ENCODE measurements around the gene ANXA1. TPM values are rescaled to one million over a fixed set of nuclear protein-coding genes. Genes with fewer than 3 reads are reported as not detected.

Gene ANXA1
- total and polyA plus RNA-seq, 4 donors = 4.8 to 28.6 (median 14.5) TPM

- Histone ChIP-seq H3K27me3 (ENCODE audit: control insufficient read depth in 4 of 4, insufficient read depth in 4 of 4, low read length in 3 of 4) (no peaks in the 10 kb centered on the region), H3K9ac (ENCODE audit: low read depth in 1 of 2, low read length in 2 of 2) (no peak overlapping the region), H3K9me3 (ENCODE audit: control insufficient read depth in 4 of 4, low read length in 3 of 4) (no peaks in the 10 kb centered on the region), H3K36me3 (ENCODE audit: control insufficient read depth in 4 of 4, insufficient read depth in 3 of 4, low read depth in 1 of 4, low read length in 3 of 4) (no peaks in the 10 kb centered on the region), H3K4me3 (ENCODE audit: low read depth in 1 of 3, low read length in 3 of 3) (no peak overlapping the region), H3K27ac (ENCODE audit: low read depth in 1 of 2, low read length in 2 of 2) (no peak overlapping the region), H3K4me1 (ENCODE audit: control insufficient read depth in 4 of 4, insufficient read depth in 4 of 4, low read length in 3 of 4) (no peaks in the 10 kb centered on the region)
- 82% methylated on average over 1 of the region's 1 CpG for WGBS
- no peak for TF ChIP-seq CTCF (IDR thresholded peaks at IDR 0.05; ENCODE audit: low read depth, low read length, missing input control)
- TF ChIP-seq ATF3 (IDR thresholded peaks at IDR 0.05) = no peak
- no peak for DNase-seq (ENCODE audit: low spot score)
Observed at GRCh38 chr9:73121375-73121935, 30.2 kb upstream of the ANXA1 start.

GRCh38 chr9:73125651-73126050 is 26.0 kb upstream of the ANXA1 start:
- TF ChIP-seq MAX (IDR thresholded peaks at IDR 0.05) (no peak), GABPA (IDR thresholded peaks at IDR 0.05 in 1 of 2, conservative IDR thresholded peaks at IDR 0.05 in 1 of 2) (no peak), YY1 (IDR thresholded peaks at IDR 0.05) (no peak), FOXA1 (IDR thresholded peaks at IDR 0.05) (no peak)
- Histone ChIP-seq H3K27me3 (ENCODE audit: control insufficient read depth in 4 of 4, insufficient read depth in 4 of 4, low read length in 3 of 4) (no peaks in the 10 kb centered on the region), H3K4me3 (ENCODE audit: low read depth in 1 of 3, low read length in 3 of 3) (no peak overlapping the region), H3K9ac (ENCODE audit: low read depth in 1 of 2, low read length in 2 of 2) (no peak overlapping the region), H3K27ac (ENCODE audit: low read depth in 1 of 2, low read length in 2 of 2) (no peak overlapping the region), H3K36me3 (ENCODE audit: control insufficient read depth in 4 of 4, insufficient read depth in 3 of 4, low read depth in 1 of 4, low read length in 3 of 4) (no peaks in the 10 kb centered on the region), H3K9me3 (ENCODE audit: control insufficient read depth in 4 of 4, low read length in 3 of 4) (no peaks in the 10 kb centered on the region), H3K4me1 (ENCODE audit: control insufficient read depth in 4 of 4, insufficient read depth in 4 of 4, low read length in 3 of 4) (no peaks in the 10 kb centered on the region)
- DNase-seq (ENCODE audit: low spot score) = no peak
- WGBS = 82% methylated on average over 1 of the region's 1 CpG

- no peak overlapping the region for H3K27ac ChIP-seq (ENCODE audit: low read depth in 1 of 2, low read length in 2 of 2)
- no peak overlapping the region for H3K4me3 ChIP-seq (ENCODE audit: low read depth in 1 of 3, low read length in 3 of 3)
- no peaks in the 10 kb centered on the region for H3K9me3 ChIP-seq (ENCODE audit: control insufficient read depth in 4 of 4, low read length in 3 of 4)
- WGBS = 75% methylated on average over 6 of the region's 6 CpGs
- no peaks in the 10 kb centered on the region for H3K36me3 ChIP-seq (ENCODE audit: control insufficient read depth in 4 of 4, insufficient read depth in 3 of 4, low read depth in 1 of 4, low read length in 3 of 4)
- TF ChIP-seq EGR1 (IDR thresholded peaks at IDR 0.05; ENCODE audit: low read depth in 2 of 2) (no peak), ZBTB33 (IDR thresholded peaks at IDR 0.05) (no peak), ATF3 (IDR thresholded peaks at IDR 0.05) (no peak), JUND (IDR thresholded peaks at IDR 0.05) (no peak), RAD21 (IDR thresholded peaks at IDR 0.05) (no peak), MAX (IDR thresholded peaks at IDR 0.05) (no peak), RXRA (IDR thresholded peaks at IDR 0.05) (no peak), FOXA1 (IDR thresholded peaks at IDR 0.05) (no peak), YY1 (IDR thresholded peaks at IDR 0.05) (no peak), HNF4G (IDR thresholded peaks at IDR 0.05) (no peak), HNF4A (conservative IDR thresholded peaks at IDR 0.05) (no peak), TAF1 (conservative IDR thresholded peaks at IDR 0.05) (no peak), FOXA2 (IDR thresholded peaks at IDR 0.05) (no peak), REST (IDR thresholded peaks at IDR 0.05) (no peak), GABPA (IDR thresholded peaks at IDR 0.05 in 1 of 2, conservative IDR thresholded peaks at IDR 0.05 in 1 of 2) (no peak), SP1 (IDR thresholded peaks at IDR 0.05) (no peak), NR2F2 (IDR thresholded peaks at IDR 0.05) (no peak)
- H3K27me3 ChIP-seq (ENCODE audit: control insufficient read depth in 4 of 4, insufficient read depth in 4 of 4, low read length in 3 of 4) = no peaks in the 10 kb centered on the region
- H3K9ac ChIP-seq (ENCODE audit: low read depth in 1 of 2, low read length in 2 of 2) = no peak overlapping the region
- DNase-seq (ENCODE audit: low spot score) = no peak
- H3K4me1 ChIP-seq (ENCODE audit: control insufficient read depth in 4 of 4, insufficient read depth in 4 of 4, low read length in 3 of 4) = no peaks in the 10 kb centered on the region
Observed at GRCh38 chr9:73129941-73130685, 21.6 kb upstream of the ANXA1 start.

Measured in liver (tissue), 9 donors.